K562 (cell line): ENCODE results near the gene ATF5. TPM values are rescaled to one million over a fixed set of nuclear protein-coding genes. Genes with fewer than 3 reads are reported as not detected.
A peak's percentile ranks its signal among the peaks of the same experiment; 100 is the strongest.

ENCODE experiments used
- CBX5 ChIP-seq: IDR thresholded peaks from 2 replicates; pipeline ENCODE4 v1.6.1; 2014; ENCODE audit warnings: low read depth, borderline replicate concordance
- GMEB1 ChIP-seq: fragments of 250-450 bp; sonication (Bioruptor Pico); IDR thresholded peaks from 2 replicates; pipeline ENCODE4 v1.4.0; 2020; ENCODE audit warnings: mild to moderate bottlenecking
- JUN ChIP-seq, 2 experiments: sonication (generic) in 1 of 2; formaldehyde crosslinking in 1 of 2; IDR thresholded peaks; 2 replicates each; pipeline versions ENCODE4 v1.6.1 to v1.8.0; 2012 to 2022; ENCODE audit warnings: borderline replicate concordance in 2 of 2, mild to moderate bottlenecking in 2 of 2, improper control_type of control experiment in 1 of 2, low read depth in 1 of 2, low read length in 1 of 2, missing genetic modification reagents in 1 of 2
- MCM3 ChIP-seq: fragments of 450-650 bp; IDR thresholded peaks from 2 replicates; pipeline ENCODE4 v1.6.1; 2016
- MLLT1 ChIP-seq, 2 experiments: fragments of 450-650 bp; IDR thresholded peaks; 2 replicates each; pipeline ENCODE4 v1.6.1; 2016
- POLR3G ChIP-seq: IDR thresholded peaks from 2 replicates; pipeline ENCODE4 v1.6.1; 2011; ENCODE audit not compliant: insufficient read length, insufficient replicate concordance; ENCODE audit errors: extremely low read depth
- REST ChIP-seq, 2 experiments: fragments of 450-650 bp; formaldehyde crosslinking in 1 of 2; IDR thresholded peaks; 2 replicates each; pipeline versions ENCODE4 v1.4.0 to v1.6.1; 2014 to 2020; ENCODE audit warnings: mild to moderate bottlenecking in 2 of 2, borderline replicate concordance in 1 of 2, low read depth in 1 of 2
- SAFB ChIP-seq: fragments of 200-400 bp; formaldehyde crosslinking; IDR thresholded peaks from 2 replicates; pipeline ENCODE4 v1.6.1; 2017; ENCODE audit warnings: low read depth, low read length, borderline replicate concordance
- SMARCB1 ChIP-seq: IDR thresholded peaks from 2 replicates; pipeline ENCODE4 v1.6.1; 2011; ENCODE audit warnings: improper control_type of control experiment, low read depth; ENCODE audit not compliant: insufficient read length
- ZNF23 ChIP-seq: fragments of 250-450 bp; sonication (Bioruptor Pico); IDR thresholded peaks from 2 replicates; pipeline ENCODE4 v1.4.0; 2020; ENCODE audit warnings: mild to moderate bottlenecking
- ZNF324 ChIP-seq: fragments of 250-450 bp; sonication (Bioruptor Pico); IDR thresholded peaks from 2 replicates; pipeline ENCODE4 v1.4.0; 2020; ENCODE audit warnings: mild to moderate bottlenecking
- ZNF354B ChIP-seq: fragments of 250-450 bp; sonication (Bioruptor Pico); IDR thresholded peaks from 2 replicates; pipeline ENCODE4 v1.4.0; 2020
- ZNF76 ChIP-seq: fragments of 250-450 bp; sonication (Bioruptor Pico); IDR thresholded peaks from 2 replicates; pipeline ENCODE4 v1.4.0; 2020; ENCODE audit warnings: mild to moderate bottlenecking, moderate library complexity, borderline replicate concordance
- ZNF778 ChIP-seq: fragments of 450-650 bp; formaldehyde crosslinking; IDR thresholded peaks from 2 replicates; pipeline ENCODE4 v1.4.0; 2020; ENCODE audit warnings: mild to moderate bottlenecking, moderate library complexity
- ZNF785 ChIP-seq: fragments of 250-450 bp; sonication (Bioruptor Pico); IDR thresholded peaks from 2 replicates; pipeline ENCODE4 v1.4.0; 2020; ENCODE audit warnings: mild to moderate bottlenecking
- ZZZ3 ChIP-seq: fragments of 450-650 bp; IDR thresholded peaks from 2 replicates; pipeline ENCODE4 v1.6.1; 2016; ENCODE audit warnings: antibody characterized with exemption, mild to moderate bottlenecking, moderate library complexity
- polyA plus RNA-seq, 8 experiments: library from polyadenylated mRNA; depleted of rRNA in 4 of 8; stranded (reverse) in 5 of 8; unstranded in 3 of 8; fragments of >200 nt; fragmentation: Nextera tagmentation in 2 of 8; fragmentation: Illumina TruSeq in 1 of 8; extraction: Ambion mirVana in 2 of 8; extraction: Trizol in 1 of 8; gene quantifications; 2 replicates each; pipeline versions ENCODE4 v1.2.1 to v1.2.3, GENCODE V29; 2011 to 2014; ENCODE audit warnings: inconsistent platforms in 1 of 8, missing spikeins in 1 of 8
- total RNA-seq, 7 experiments: library from RNA; depleted of rRNA in 6 of 7; stranded (reverse); fragments of >200 nt in 6 of 7; fragmentation: Illumina TruSeq in 2 of 7; extraction: Trizol in 2 of 7; gene quantifications; 2 replicates each; pipeline versions ENCODE4 v1.2.1 to v1.2.3, GENCODE V29; 2011 to 2021; ENCODE audit warnings: low replicate concordance in 1 of 7

ATF5 gene
- total and polyA plus RNA-seq, 9 of the 15 experiments (the other 6 are each of a cell fraction or from before 2014, with no cell fraction given) = 3.0 to 57.6 (median 11.1) TPM

GRCh38 chr19:49929611-49930482 lies 842 bp downstream of the ATF5 start (continued):
- TF ChIP-seq MLLT1 (IDR thresholded peaks at IDR 0.05) = no peak
- TF ChIP-seq ZNF778 (CRISPR knock-in tag) = no peak
- TF ChIP-seq JUN (IDR thresholded peaks at IDR 0.05; ENCODE audit: borderline replicate concordance, low read depth, low read length) = no peak
- TF ChIP-seq JUN (CRISPR knock-in tag; IDR thresholded peaks at IDR 0.05; ENCODE audit: borderline replicate concordance) = no peak
- no peak for TF ChIP-seq ZZZ3
- TF ChIP-seq ZNF354B (CRISPR knock-in tag) = no peak
- no peak for TF ChIP-seq GMEB1 (CRISPR knock-in tag)
- TF ChIP-seq ZNF23 (CRISPR knock-in tag) = no peak
- no peak for TF ChIP-seq ZNF785 (CRISPR knock-in tag)
- TF ChIP-seq ZNF76 (CRISPR knock-in tag) = no peak
- no peak for TF ChIP-seq POLR3G
- TF ChIP-seq MCM3 = no peak
- TF ChIP-seq REST (IDR thresholded peaks at IDR 0.05; ENCODE audit: borderline replicate concordance) = no peak
- TF ChIP-seq REST (CRISPR knock-in tag; IDR thresholded peaks at IDR 0.05; ENCODE audit: low read depth) = no peak
- no peak for TF ChIP-seq SAFB
- no peak for TF ChIP-seq SMARCB1
- TF ChIP-seq CBX5 = 0 out of 2 replicates have a peak, but pooled peaks have one; percentile 4
- peak; percentile 55; the same call in 1 of the 2 replicates for TF ChIP-seq ZNF324
